Choroid plexus epithelial cell (primary cell): ENCODE data around the gene TMEM43.

Experiments
- DNase-seq: peaks from one replicate; pipeline ENCODE4 v3.0.0-alpha.2; 2010; ENCODE audit warnings: low read depth
- H3K4me3 ChIP-seq: 2 replicates; pipeline ENCODE4 v1.5.1; 2011; ENCODE audit warnings: low read depth, mild to moderate bottlenecking, control low read depth, low read length, moderate library complexity
- CTCF ChIP-seq: conservative IDR thresholded peaks from 2 replicates; pipeline ENCODE4 v1.5.1; 2011; ENCODE audit warnings: low read depth, mild to moderate bottlenecking, control low read depth, inconsistent platforms, low read length, moderate library complexity

The TMEM43 gene

DNA sequence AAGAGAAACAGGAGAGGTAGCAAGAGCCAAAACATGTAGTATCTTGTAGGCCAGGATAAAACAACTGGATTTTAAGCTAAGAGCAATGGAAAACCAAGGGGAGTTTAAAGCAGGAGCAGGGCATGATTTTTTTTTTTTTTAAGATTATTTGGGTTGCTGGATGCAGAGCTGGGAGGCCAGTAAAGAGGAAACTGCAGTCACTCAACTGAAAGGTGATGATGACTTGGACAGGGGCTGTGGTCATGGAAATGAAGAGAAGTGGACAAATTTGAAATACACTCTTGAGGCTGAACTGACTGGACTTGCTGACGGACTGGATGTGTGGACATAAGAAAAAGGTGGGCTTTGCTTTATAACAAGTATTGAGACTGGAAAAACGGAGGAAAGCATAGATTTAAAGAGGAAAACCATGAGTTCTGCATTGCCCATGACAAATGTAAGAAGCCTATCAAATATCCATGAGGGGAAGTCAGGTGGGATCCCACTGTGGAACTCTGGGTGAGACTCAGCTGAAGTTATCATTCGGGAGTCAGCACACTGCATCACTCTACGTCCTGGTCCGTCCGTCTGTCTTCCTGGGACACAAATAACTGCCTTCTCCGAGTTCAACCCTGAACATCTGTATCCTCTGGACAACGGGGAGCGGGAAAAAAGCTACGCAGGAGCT lies 52.9 kb downstream of the TMEM43 start:
- TF ChIP-seq CTCF = no peak
- DNase-seq = peak; percentile 60

GRCh38 chr3:14178247-14179113 lies 53.6 kb downstream of the TMEM43 start, which contains the start of the genes LSM3 and XPC:
LSM3 (plus strand) TSS chr3:14178817; CDS start chr3:14178861, 44 bp downstream.
XPC (minus strand) TSS chr3:14178601; CDS start chr3:14178568, 33 bp downstream.
- TF ChIP-seq CTCF = no peak
- H3K4me3 ChIP-seq = peak within 1 kb of the TSS; percentile 89
- peak; percentile 100 for DNase-seq

More for the DNA sequence above, 52.9 kb downstream of the TMEM43 start:
- H3K4me3 ChIP-seq = peak overlapping the region; percentile 87

- TF ChIP-seq CTCF = no peak
- DNase-seq = no peak
Measured at GRCh38 chr3:14179114-14179465, 54.2 kb downstream of the TMEM43 start.

DNA sequence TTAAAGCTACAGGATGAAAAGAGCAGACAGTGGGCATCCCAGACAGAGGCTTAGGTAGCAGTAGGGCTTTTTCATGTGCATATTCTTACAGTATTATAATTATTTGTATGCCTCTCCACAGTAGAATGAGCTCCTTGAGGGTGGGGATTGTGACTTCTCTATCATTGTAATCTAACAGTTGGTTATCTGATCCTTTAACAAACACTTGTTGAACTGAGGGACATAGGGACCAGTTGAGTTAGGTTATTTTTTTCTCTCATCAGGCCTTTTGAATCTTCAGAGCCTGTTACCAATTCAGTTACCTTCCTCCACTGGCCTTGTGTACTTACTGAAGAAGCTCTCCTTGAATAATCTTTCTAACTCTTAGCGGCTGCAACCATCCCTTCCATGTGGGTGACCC lies 54.9 kb downstream of the TMEM43 start:
- no peak overlapping the region for H3K4me3 ChIP-seq
- no peak for DNase-seq
- TF ChIP-seq CTCF = no peak

More at GRCh38 chr3:14179114-14179465, 54.2 kb downstream of the TMEM43 start:
- peak overlapping the region; percentile 89 for H3K4me3 ChIP-seq

DNA sequence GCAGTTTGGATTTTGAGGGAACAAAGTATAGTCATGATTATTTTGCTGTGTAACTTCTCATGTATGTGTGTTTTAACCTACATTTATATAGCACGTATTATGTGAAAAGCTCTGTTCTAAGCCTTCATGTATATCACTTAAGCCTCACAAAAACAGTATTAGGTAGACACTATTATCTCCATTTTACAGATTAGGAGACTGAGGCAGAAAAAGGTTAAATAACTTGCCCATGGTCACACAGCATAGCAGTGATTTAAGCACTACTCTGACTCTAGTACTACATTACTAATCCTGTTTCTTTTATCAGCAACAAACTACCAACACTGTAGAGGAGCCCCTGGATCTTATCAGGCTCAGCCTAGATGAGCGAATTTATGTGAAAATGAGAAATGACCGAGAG lies 56.4 kb downstream of the TMEM43 start:
- DNase-seq = no peak
- no peak for TF ChIP-seq CTCF
- H3K4me3 ChIP-seq = no peak overlapping the region

GRCh38 chr3:14183015-14183577 lies 58.2 kb downstream of the TMEM43 start:
- DNase-seq = no peak
- TF ChIP-seq CTCF = no peak
- no peak overlapping the region for H3K4me3 ChIP-seq
